Right lobe of liver (tissue), 4 donors: ENCODE measurements around the gene FRG1.
"Not testable (repeated sequence)": the region's sequence is repeated elsewhere in the genome, so short reads cannot be mapped to it uniquely, and the experiment has no call there.

Experiments
- POLR2A ChIP-seq: fragments of 450-650 bp; IDR thresholded peaks from one replicate; pipeline ENCODE4 v1.6.1; 2017; ENCODE audit warnings: antibody characterized with exemption, mild to moderate bottlenecking
- TF ChIP-seq, protein P1 (sequence below), 4 donors: fragments of 200-600 bp in 3 of 4; fragments of 450-650 bp in 1 of 4; IDR thresholded peaks; one replicate each; pipeline versions ENCODE4 v1.5.1 to v1.8.0; 2016 to 2022; ENCODE audit warnings: antibody characterized with exemption in 4 of 4, mild to moderate bottlenecking in 2 of 4
- donor health status: DM: no; HTN: no; CAD: no.
- donor health status: DM: no; HTN: no; CAD: no.
- donor health status: DM: no; HTN: yes; CAD: no.

DNA sequence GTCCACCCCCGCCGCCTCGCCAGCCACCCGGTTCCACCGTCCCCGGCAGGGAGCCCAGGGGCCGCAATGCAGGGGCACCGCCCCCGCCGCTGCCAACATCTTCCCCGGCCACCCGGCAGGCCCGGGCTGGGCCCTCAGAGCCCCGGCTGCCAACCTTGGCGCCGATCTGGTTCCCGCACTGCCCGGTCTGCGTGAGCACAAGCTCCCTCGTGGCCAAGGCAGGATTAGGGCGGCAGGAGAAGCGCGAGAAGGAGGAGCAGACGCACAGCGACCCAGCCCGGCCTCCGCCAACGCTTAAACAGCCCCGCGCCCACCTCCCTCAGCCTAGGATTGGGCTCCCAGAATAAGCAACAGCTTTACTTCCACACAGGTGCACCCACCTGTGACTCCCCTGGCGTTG lies 44.0 kb downstream of the FRG1 start:
- TF ChIP-seq, protein P1, sequence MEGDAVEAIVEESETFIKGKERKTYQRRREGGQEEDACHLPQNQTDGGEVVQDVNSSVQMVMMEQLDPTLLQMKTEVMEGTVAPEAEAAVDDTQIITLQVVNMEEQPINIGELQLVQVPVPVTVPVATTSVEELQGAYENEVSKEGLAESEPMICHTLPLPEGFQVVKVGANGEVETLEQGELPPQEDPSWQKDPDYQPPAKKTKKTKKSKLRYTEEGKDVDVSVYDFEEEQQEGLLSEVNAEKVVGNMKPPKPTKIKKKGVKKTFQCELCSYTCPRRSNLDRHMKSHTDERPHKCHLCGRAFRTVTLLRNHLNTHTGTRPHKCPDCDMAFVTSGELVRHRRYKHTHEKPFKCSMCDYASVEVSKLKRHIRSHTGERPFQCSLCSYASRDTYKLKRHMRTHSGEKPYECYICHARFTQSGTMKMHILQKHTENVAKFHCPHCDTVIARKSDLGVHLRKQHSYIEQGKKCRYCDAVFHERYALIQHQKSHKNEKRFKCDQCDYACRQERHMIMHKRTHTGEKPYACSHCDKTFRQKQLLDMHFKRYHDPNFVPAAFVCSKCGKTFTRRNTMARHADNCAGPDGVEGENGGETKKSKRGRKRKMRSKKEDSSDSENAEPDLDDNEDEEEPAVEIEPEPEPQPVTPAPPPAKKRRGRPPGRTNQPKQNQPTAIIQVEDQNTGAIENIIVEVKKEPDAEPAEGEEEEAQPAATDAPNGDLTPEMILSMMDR (IDR thresholded peaks at IDR 0.05) = not testable (repeated sequence)
- TF ChIP-seq POLR2A = not testable (repeated sequence)
